ENCODE results near the gene FCHSD2. TPM values are rescaled to one million over a fixed set of nuclear protein-coding genes. Genes with fewer than 3 reads are reported as not detected.
A peak's percentile ranks its signal among the peaks of the same experiment; 100 is the strongest.
"Not testable (repeated sequence)": the region's sequence is repeated elsewhere in the genome, so short reads cannot be mapped to it uniquely, and the experiment has no call there.

The FCHSD2 gene
- total RNA-seq, 1 donor from 2014 or later, result 16.3 TPM

GRCh38 chr11:72860592-72860991 lies 281.5 kb downstream of the FCHSD2 start:
- DNase-seq (ENCODE audit: low spot score in 2 of 2), result no peak
- no peaks in the 10 kb centered on the region for H3K27me3 ChIP-seq
- H3K4me1 ChIP-seq, result peaks cover 3 to 47% of the 10 kb centered on the region in 2 donors
- intact Hi-C loops (cut with DNase I), result no loop called here
- peak overlapping the region; percentile 60 to 64 for H3K27ac ChIP-seq
- H3K4me3 ChIP-seq, result no peak overlapping the region
- no peak for TF ChIP-seq CTCF (IDR thresholded peaks at IDR 0.05)
- no peaks in the 10 kb centered on the region for H3K36me3 ChIP-seq
- no peaks in the 10 kb centered on the region for H3K9me3 ChIP-seq

- intact Hi-C loops (cut with DNase I), result no loop called here
- DNase-seq (ENCODE audit: low spot score in 2 of 2), result no peak
- Histone ChIP-seq H3K9me3 (no peaks in the 10 kb centered on the region), H3K27me3 (no peaks in the 10 kb centered on the region), H3K36me3 (no peaks in the 10 kb centered on the region), H3K4me3 (no peak overlapping the region), H3K27ac (peak overlapping the region; percentile 60 to 64), H3K4me1 (peaks cover 3 to 43% of the 10 kb centered on the region in 2 donors)
- no peak for TF ChIP-seq CTCF (IDR thresholded peaks at IDR 0.05)
Measured at GRCh38 chr11:72860010-72860409, 282.1 kb downstream of the FCHSD2 start.

- intact Hi-C loops (cut with DNase I), result no loop called here
- peak overlapping the region; percentile 60 to 64 for H3K27ac ChIP-seq
- H3K4me1 ChIP-seq, result peaks cover 0 to 35% of the 10 kb centered on the region in 2 donors
- no peak for DNase-seq (ENCODE audit: low spot score in 2 of 2)
- TF ChIP-seq CTCF (IDR thresholded peaks at IDR 0.05), result no peak
- no peaks in the 10 kb centered on the region for H3K36me3 ChIP-seq
- H3K27me3 ChIP-seq, result no peaks in the 10 kb centered on the region
- no peak overlapping the region for H3K4me3 ChIP-seq
- no peaks in the 10 kb centered on the region for H3K9me3 ChIP-seq
Measured at GRCh38 chr11:72859126-72859525, 283.0 kb downstream of the FCHSD2 start.

- H3K36me3 ChIP-seq; intact Hi-C loops (cut with DNase I); H3K9me3 ChIP-seq; DNase-seq (ENCODE audit: low spot score in 2 of 2); H3K27me3 ChIP-seq; H3K4me3 ChIP-seq: not testable (repeated sequence)
- H3K27ac ChIP-seq, result peak overlapping the region; percentile 60 to 64
- H3K4me1 ChIP-seq, result peaks cover 0 to 31% of the 10 kb centered on the region in 2 donors
Measured at GRCh38 chr11:72858267-72858666, 283.9 kb downstream of the FCHSD2 start.

- H3K27ac ChIP-seq, result peak overlapping the region; percentile 48 to 69
- peak in 1 of 3 experiments; percentile 9 for TF ChIP-seq CTCF (IDR thresholded peaks at IDR 0.05)
- intact Hi-C loops (cut with DNase I), result no loop called here
- H3K27me3 ChIP-seq, result no peaks in the 10 kb centered on the region
- no peaks in the 10 kb centered on the region for H3K9me3 ChIP-seq
- peaks cover 0 to 24% of the 10 kb centered on the region in 2 donors for H3K4me1 ChIP-seq
- H3K36me3 ChIP-seq, result no peaks in the 10 kb centered on the region
- H3K4me3 ChIP-seq, result peak overlapping the region in 1 of 2 donors; percentile 3
- DNase-seq (ENCODE audit: low spot score in 2 of 2), result no peak
Measured at GRCh38 chr11:72856551-72857345, 285.4 kb downstream of the FCHSD2 start.

GRCh38 chr11:72856065-72856464 lies 286.1 kb downstream of the FCHSD2 start:
- H3K36me3 ChIP-seq, result no peaks in the 10 kb centered on the region
- no peaks in the 10 kb centered on the region for H3K27me3 ChIP-seq
- DNase-seq (ENCODE audit: low spot score in 2 of 2), result no peak
- H3K4me1 ChIP-seq, result peaks cover 0 to 24% of the 10 kb centered on the region in 2 donors
- no peak overlapping the region for H3K4me3 ChIP-seq
- intact Hi-C loops (cut with DNase I), result no loop called here
- no peak for TF ChIP-seq CTCF (IDR thresholded peaks at IDR 0.05)
- peak overlapping the region; percentile 48 to 69 for H3K27ac ChIP-seq
- H3K9me3 ChIP-seq, result no peaks in the 10 kb centered on the region
